ENCODE results near the gene IFIH1. TPM values are rescaled to one million over a fixed set of nuclear protein-coding genes. Genes with fewer than 3 reads are reported as not detected.

The IFIH1 gene
- total and polyA plus RNA-seq, 2 of the 8 experiments (the other 6 are each of a cell fraction or from before 2014, with no cell fraction given): 0.32 to 2.0 TPM

DNA sequence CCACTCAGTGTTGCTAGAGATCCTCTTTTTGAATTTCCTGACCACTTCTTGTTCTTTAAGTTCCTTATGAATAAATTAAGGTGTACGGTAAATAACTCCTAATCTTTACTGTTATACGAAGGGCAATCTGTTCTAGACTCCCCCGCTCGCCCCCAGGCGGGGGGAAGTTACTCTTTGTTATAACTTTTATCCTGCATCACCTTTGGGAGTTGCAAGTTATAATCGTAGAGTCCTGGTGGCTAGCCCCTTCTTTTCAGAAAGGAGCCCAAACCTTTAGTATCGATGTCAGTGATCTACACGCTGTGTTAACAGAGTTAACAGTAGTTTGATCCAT lies 26.1 kb upstream of the IFIH1 start:
- no peaks in the 10 kb centered on the region for H3K9me3 ChIP-seq (ENCODE audit: insufficient read depth in 2 of 2, low read depth in 1 of 2, low read length in 1 of 2)
- H4K91ac ChIP-seq (replicated peaks; ENCODE audit: insufficient read length, low read length): no peak overlapping the region
- H3K79me1 ChIP-seq (ENCODE audit: low read depth, low read length): no peaks in the 10 kb centered on the region
- FAIRE-seq: no peak
- no peaks in the 10 kb centered on the region for H3K27me3 ChIP-seq (replicated peaks in 1 of 4; ENCODE audit: control insufficient read depth in 3 of 4, extremely low read depth in 1 of 4, insufficient read depth in 3 of 4, low read length in 3 of 4)
- peak overlapping the region; percentile 61 to 70 for H3K4me2 ChIP-seq (ENCODE audit: insufficient read depth in 1 of 2, low read depth in 2 of 2, low read length in 2 of 2)
- H2AK5ac ChIP-seq (ENCODE audit: low read depth, low read length): no peak overlapping the region
- no peak overlapping the region for H2BK12ac ChIP-seq (ENCODE audit: low read depth, low read length)
- H3K56ac ChIP-seq (replicated peaks; ENCODE audit: insufficient read length, low read depth, low read length): no peak overlapping the region
- H3K27ac ChIP-seq (ENCODE audit: low read depth, low read length): peak overlapping the region; percentile 48; the same call in 1 of the 2 replicates
- no peak for DNase-seq (ENCODE audit: low read depth in 1 of 2, low spot score in 2 of 2)
- H2BK15ac ChIP-seq (ENCODE audit: low read length): no peak overlapping the region
- no peak overlapping the region for H2BK120ac ChIP-seq (replicated peaks; ENCODE audit: low read depth, low read length)
- no peaks in the 10 kb centered on the region for H4K20me1 ChIP-seq (replicated peaks in 1 of 2; ENCODE audit: control insufficient read depth in 1 of 2, insufficient read depth in 2 of 2, low read length in 2 of 2)
- H3K4ac ChIP-seq (replicated peaks; ENCODE audit: insufficient read length, low read depth, low read length): no peak overlapping the region
- H3K23ac ChIP-seq (ENCODE audit: insufficient read length): no peak overlapping the region
- ChIA-PET CTCF (ENCODE audit: partially characterized antibody) (no interaction called here), POLR2A (ENCODE audit: partially characterized antibody) (no interaction called here)
- H3K18ac ChIP-seq (ENCODE audit: extremely low read depth, low read length): no peak overlapping the region
- peaks cover 0 to 2% (median 0%) of the 10 kb centered on the region in 4 experiments; a peak in 3 of 7 replicates for H3K4me1 ChIP-seq (replicated peaks in 1 of 4; ENCODE audit: control insufficient read depth in 3 of 4, insufficient read depth in 4 of 4, low read length in 3 of 4)
- no peak overlapping the region for H2BK20ac ChIP-seq (ENCODE audit: low read length)
- TF ChIP-seq SIN3A (conservative IDR thresholded peaks at IDR 0.05 in 1 of 2, IDR thresholded peaks at IDR 0.05 in 1 of 2; ENCODE audit: low read depth in 1 of 2, low read length in 2 of 2) (0 out of 4 replicates have a peak, but pooled peaks of 1 of the 2 experiments have one; percentile 4), ZNF274 (IDR thresholded peaks at IDR 0.05; ENCODE audit: borderline replicate concordance, extremely low read depth, low read length) (no peak)
- 5% methylated on average over 8 of the region's 8 CpGs; no CpG with 5 or more reads in 1 of the 2 experiments for WGBS, 2 experiments (ENCODE audit: extremely low coverage in 1 of 2, insufficient coverage in 1 of 2, insufficient read length in 1 of 2, insufficient replicate concordance in 2 of 2, low coverage in 1 of 2, low lambda C conversion rate in 2 of 2, missing lambda C conversion rate in 1 of 2)
- peaks cover 0 to 2% (median 0%) of the 10 kb centered on the region in 4 experiments; a peak in 1 of 8 replicates for H3K36me3 ChIP-seq (ENCODE audit: control insufficient read depth in 2 of 4, insufficient read depth in 4 of 4, low read length in 3 of 4)
- H4K5ac ChIP-seq (ENCODE audit: insufficient read length, low read depth, low read length): no peak overlapping the region
- peak overlapping the region in 3 of 4 experiments; percentile 78 to 84 (median 80); a peak in 6 of 7 replicates for H3K9ac ChIP-seq (replicated peaks in 1 of 4; ENCODE audit: extremely low read depth in 1 of 4, low read depth in 3 of 4, low read length in 3 of 4)
- no peak overlapping the region for H4K8ac ChIP-seq (ENCODE audit: extremely low read depth, insufficient read depth, low read length)
- 0 out of 2 replicates have a peak, but pooled peaks cover 2% of the 10 kb centered on the region for H3K23me2 ChIP-seq (ENCODE audit: low read depth, low read length)
- peaks cover 0 to 35% of the 10 kb centered on the region in 2 experiments; a peak in 3 of 4 replicates for H3K79me2 ChIP-seq (ENCODE audit: control insufficient read depth in 1 of 2, insufficient read depth in 2 of 2, low read length in 2 of 2)
- 0 out of 2 replicates have a peak overlapping the region, but pooled peaks have one; percentile 93 for H2BK5ac ChIP-seq (ENCODE audit: low read depth, low read length)
- no peak overlapping the region for H3K14ac ChIP-seq (ENCODE audit: insufficient read length)
- H2AFZ ChIP-seq (ENCODE audit: low read length): peak overlapping the region; percentile 62; the same call in 1 of the 2 replicates
- H3K4me3 ChIP-seq (ENCODE audit: extremely low read depth in 1 of 4, insufficient read depth in 2 of 4, low read depth in 3 of 4, low read length in 4 of 4): peak overlapping the region; percentile 45 to 93 (median 86)

Data from H1 (cell line).